ENCODE measurements around the gene HADHA.

HADHA gene

DNA sequence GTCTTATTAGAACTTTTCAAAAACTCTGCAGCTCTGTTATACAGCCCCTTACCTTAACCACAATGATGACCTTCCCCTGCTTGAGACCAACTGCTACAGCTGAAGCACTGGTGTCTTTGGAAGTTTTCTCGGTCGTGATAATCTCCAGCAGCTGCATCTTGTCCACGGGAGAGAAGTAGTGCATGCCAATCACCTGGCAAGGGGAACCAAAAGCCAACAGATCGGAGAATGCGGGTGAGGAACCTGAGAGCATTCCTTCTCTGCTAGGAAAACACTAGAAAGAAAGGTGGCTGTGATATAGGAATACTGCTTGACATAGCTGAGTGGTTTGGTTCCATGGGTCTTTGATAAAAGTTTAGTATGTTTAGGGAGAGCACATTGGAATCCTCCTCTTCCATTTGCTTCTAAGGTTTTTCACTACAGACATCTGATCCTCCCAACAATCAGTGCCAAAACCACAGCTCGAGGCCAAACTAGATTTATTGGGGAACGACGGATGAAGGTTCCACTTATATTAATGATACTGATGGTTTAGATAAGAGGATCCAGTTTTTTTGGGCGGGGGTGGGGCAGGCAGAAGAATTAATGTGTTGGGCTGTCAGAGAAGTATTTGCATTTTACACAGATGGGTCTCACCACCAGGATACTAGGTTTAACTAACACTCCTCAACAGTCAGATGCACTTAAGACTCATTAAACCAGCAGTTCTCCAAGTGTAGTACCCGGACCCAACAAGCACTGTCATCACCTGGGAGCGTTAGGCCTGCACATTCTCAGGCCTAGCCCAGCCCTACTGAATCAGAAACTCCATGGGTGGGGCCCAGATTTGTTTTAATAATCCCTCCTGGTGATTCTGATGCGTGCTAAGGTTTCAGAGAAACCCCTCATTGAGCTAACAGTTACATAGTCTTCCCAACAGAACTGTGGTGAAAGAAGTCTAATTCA, 49.1 kb downstream of the HADHA start:
- H3K4me3 ChIP-seq (ENCODE audit: low read depth, low read length): no peak overlapping the region
- no peak for DNase-seq (ENCODE audit: low read depth)
- TF ChIP-seq, protein P1, sequence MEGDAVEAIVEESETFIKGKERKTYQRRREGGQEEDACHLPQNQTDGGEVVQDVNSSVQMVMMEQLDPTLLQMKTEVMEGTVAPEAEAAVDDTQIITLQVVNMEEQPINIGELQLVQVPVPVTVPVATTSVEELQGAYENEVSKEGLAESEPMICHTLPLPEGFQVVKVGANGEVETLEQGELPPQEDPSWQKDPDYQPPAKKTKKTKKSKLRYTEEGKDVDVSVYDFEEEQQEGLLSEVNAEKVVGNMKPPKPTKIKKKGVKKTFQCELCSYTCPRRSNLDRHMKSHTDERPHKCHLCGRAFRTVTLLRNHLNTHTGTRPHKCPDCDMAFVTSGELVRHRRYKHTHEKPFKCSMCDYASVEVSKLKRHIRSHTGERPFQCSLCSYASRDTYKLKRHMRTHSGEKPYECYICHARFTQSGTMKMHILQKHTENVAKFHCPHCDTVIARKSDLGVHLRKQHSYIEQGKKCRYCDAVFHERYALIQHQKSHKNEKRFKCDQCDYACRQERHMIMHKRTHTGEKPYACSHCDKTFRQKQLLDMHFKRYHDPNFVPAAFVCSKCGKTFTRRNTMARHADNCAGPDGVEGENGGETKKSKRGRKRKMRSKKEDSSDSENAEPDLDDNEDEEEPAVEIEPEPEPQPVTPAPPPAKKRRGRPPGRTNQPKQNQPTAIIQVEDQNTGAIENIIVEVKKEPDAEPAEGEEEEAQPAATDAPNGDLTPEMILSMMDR (IDR thresholded peaks at IDR 0.05; ENCODE audit: control insufficient read depth, extremely low read depth, insufficient read depth): no peak

DNA sequence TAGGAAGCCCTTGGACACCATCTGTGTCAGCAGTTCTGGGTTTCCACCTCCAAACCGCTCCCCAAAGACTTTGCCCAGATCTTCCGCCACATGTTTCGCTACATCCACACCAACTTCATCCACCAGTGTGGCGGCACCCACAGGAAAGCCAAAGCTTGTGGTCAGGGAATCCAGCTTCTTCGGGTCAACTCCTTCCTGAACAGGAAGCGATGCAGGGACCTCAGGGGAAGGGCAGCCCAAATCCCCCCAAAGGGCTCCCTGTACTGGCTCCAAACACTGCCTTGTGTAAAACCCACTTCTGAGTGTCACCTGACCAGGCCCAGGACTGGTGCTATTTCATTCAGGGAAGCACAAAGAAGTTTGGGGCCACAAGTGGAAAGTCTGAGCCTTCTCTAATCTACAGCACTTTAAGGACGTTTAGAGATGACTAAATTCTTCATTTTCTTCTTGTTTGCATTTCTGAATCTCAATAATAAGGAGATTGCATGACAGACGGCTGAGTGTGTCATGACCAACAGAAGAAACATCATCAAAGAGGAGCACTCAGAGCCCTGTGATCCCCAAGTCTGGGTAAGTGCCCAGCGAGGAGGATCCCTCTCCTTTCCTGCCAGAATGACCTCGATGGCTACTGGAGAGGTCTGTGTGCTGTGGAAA, 50.7 kb downstream of the HADHA start:
- no peak for DNase-seq (ENCODE audit: low read depth)
- no peak overlapping the region for H3K4me3 ChIP-seq (ENCODE audit: low read depth, low read length)
- TF ChIP-seq, protein P1 (IDR thresholded peaks at IDR 0.05; ENCODE audit: control insufficient read depth, extremely low read depth, insufficient read depth): no peak

DNA sequence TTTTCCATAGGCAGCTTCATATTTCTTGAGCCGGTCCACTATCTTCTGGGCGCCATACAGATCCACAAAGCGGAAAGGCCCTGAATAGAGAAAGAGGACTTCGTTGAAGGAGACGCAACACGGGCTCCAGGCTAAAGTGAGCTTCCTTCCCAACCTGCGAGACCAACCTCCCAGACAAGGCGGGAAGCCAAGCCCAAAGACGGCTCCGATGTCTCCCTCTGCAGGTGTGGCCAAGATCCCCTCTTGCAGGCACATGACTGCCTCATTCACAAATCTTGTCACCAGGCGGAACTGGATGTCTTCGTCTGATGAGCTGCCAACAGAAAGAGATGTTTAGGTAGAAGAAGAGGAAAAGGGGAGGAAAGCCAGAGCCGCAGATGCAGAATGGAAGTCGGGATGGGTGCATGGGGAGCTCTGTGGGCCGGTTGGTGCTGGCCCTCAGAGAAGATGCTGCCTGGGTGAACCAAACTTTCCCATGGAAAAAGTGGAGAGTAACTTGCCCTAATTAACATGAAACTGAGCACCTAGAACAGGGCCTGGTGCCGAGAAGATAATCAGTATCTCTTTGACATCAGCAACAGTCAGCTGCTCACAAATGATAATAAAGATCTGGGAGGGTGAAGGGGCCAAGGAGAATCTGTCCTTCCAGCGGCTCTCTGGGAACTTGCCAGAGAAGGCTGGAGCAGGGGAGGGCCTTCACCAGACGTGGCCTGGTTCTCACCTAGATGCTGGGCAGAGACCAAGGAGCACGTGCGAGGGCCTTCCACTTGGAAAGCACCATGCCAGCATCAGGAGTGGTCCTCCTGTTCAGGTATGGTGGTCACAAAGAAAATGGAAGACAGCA, 52.9 kb downstream of the HADHA start:
- TF ChIP-seq, protein P1 (IDR thresholded peaks at IDR 0.05; ENCODE audit: control insufficient read depth, extremely low read depth, insufficient read depth): no peak
- DNase-seq (ENCODE audit: low read depth): no peak
- H3K4me3 ChIP-seq (ENCODE audit: low read depth, low read length): no peak overlapping the region

DNA sequence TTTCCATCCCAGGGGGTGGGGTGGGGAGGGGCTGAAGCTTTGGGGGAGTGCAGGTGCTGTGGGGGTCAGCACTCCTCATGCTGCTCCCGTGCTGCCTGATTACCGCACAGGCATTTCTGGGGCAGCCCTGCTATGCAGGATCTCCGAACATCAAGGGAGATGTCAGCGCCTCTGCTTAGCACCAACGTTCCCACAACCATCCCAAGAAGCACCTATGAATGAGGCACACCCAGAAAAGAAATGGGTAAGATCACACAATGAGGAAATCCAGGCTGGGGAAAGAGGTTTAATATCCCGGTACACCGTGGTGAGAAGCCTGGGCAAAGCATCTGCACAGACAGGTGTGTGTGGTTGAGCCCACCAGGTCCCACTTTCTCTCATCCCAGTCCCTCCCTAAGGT, 54.1 kb downstream of the HADHA start:
- no peak overlapping the region for H3K4me3 ChIP-seq (ENCODE audit: low read depth, low read length)
- TF ChIP-seq, protein P1 (IDR thresholded peaks at IDR 0.05; ENCODE audit: control insufficient read depth, extremely low read depth, insufficient read depth): no peak
- no peak for DNase-seq (ENCODE audit: low read depth)

DNA sequence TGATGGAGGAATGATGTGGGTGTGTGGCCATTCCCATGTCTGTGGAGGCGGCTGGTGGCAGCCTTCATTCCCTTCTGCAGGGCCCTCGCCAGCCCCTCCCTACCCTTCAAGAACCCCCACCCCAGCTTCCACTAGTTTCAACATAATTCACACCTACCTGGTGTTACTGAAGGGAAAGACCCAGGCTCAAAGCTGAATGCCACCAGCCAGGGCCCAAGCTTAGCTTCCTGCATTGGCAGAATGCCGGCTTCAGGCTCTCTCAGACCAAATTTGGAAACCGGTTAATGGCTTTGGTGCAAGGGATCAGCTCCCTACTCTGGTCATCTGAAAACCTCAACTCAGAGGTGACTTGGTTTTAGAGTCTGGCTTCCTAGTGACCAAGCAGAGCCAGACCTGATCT, 54.7 kb downstream of the HADHA start:
- TF ChIP-seq, protein P1 (IDR thresholded peaks at IDR 0.05; ENCODE audit: control insufficient read depth, extremely low read depth, insufficient read depth): no peak
- no peak for DNase-seq (ENCODE audit: low read depth)
- H3K4me3 ChIP-seq (ENCODE audit: low read depth, low read length): no peak overlapping the region

DNA sequence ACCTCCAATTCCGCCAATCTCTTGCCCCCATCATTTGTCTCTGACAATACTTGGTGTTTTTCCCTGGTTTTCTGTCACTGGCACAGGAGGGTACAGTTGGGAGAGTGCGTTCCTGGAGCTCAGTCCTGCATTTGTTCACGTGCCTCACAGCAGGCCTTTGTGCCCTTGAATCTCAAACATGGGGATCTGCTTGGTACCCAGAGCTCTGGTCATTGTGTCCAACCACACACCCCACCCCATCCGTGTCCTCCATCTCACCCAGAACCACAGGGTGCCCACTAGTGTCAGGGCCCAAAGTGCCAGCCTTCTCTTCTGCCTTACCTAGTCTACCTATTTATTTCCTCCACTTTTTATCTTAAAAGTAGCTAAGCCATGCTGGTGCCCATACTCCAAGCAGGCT, 55.3 kb downstream of the HADHA start:
- DNase-seq (ENCODE audit: low read depth): no peak
- TF ChIP-seq, protein P1 (IDR thresholded peaks at IDR 0.05; ENCODE audit: control insufficient read depth, extremely low read depth, insufficient read depth): no peak

More for the DNA sequence above, 55.3 kb downstream of the HADHA start:
- no peak overlapping the region for H3K4me3 ChIP-seq (ENCODE audit: low read depth, low read length)

Data from LNCaP clone FGC (cell line).